Stromal cell of bone marrow (primary cell): ENCODE measurements around the gene SEC11A.
"Not testable (repeated sequence)": the region's sequence is repeated elsewhere in the genome, so short reads cannot be mapped to it uniquely, and the experiment has no call there.

ENCODE experiments used
- DNase-seq: peaks from one replicate; pipeline ENCODE4 v3.0.0-alpha.2; 2012; ENCODE audit warnings: low read depth

SEC11A gene

GRCh38 chr15:84681831-84682230 is 34.1 kb downstream of the SEC11A start:
- DNase-seq = no peak

DNA sequence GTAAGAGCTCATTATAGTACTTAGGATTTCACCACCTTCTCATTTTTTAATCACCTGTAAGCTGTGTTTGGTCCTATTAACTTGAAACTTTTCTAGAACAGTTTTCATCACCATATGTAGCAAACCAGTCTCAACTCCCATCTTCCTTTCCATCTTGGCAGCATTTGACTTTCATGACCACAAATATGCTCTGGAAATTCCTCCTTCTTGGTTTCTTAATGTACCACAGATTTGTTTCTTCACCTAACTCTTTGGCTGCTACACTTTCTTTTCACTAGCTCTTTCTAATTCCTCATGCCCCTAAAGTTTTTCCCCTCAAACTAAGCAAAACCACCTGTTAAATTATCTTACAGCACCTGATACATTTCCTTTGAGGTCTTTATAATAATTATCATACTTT is 44.7 kb downstream of the SEC11A start:
- peak; percentile 81 for DNase-seq

DNA sequence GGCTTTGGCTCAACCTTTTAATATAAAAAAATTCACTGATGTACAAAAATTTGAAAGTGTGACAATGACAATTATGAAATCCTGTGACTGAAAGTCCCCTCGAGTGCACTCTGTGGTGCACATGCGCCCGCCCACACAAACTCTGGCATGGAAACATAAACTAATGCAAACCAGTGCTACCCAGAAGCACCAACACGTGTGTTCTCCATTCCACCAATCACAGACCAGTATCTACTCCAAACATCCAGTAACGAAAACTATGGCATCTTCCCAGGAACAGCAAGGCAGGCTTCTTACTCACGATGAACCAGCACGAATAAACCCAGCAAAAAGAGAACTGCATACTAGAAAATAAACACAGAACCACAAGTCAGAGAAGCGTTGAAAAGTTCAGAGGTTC is 46.2 kb downstream of the SEC11A start:
- peak; percentile 88 for DNase-seq

GRCh38 chr15:84668221-84668982 is 47.5 kb downstream of the SEC11A start:
- no peak for DNase-seq

DNA sequence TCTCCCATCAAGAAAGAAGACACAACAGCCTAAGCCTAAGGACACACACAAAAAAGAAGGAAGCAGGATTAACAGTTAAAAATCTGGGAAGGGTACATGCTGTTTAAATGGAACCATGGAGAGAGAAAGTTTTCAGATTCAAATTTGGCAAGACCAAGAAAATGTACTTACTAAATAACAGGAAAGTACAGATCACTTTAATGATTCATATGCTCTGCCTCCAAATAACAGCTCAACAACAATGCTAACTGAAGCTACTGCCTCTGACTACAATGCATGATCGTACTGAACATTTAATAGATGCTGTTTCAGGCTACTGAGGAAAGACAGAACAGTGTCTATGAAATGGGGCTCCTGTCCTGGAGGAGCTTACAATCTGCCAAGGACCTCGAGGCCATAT is 49.6 kb downstream of the SEC11A start:
- DNase-seq = no peak

- DNase-seq = no peak
These were observed 54.9 kb downstream of the SEC11A start for GRCh38 chr15:84661001-84661400.

GRCh38 chr15:84659904-84660781 is 55.8 kb downstream of the SEC11A start:
- no peak for DNase-seq

DNA sequence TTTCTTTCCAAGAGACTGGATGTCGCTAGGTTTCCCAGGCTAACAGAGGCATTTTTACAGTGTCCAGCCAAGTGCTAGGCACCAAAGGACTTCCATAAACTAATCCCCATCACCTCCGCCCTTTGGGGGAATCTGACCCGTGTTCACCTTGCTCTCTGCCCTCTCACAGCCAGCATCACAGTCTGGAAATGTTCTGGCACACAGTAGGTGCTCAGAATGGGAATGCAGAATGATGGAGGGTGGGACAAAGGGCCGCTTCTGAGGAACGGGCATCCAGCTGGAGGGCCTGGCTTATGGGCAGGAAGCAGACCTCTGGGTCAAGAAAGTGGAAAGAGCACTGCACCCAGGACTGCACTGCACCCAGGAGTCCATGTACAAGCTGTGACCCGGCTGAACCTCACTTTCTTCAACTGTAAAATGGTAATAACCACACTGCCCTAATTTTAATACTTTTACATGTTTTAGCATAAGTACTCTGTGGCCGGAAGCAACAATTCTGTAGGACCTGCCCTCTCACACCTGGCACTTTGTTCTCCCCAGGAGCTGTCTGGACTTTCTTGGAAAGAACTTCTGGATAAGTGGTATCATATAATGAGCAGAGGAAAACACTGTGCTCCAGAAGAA is 57.0 kb downstream of the SEC11A start:
- DNase-seq = no peak

DNA sequence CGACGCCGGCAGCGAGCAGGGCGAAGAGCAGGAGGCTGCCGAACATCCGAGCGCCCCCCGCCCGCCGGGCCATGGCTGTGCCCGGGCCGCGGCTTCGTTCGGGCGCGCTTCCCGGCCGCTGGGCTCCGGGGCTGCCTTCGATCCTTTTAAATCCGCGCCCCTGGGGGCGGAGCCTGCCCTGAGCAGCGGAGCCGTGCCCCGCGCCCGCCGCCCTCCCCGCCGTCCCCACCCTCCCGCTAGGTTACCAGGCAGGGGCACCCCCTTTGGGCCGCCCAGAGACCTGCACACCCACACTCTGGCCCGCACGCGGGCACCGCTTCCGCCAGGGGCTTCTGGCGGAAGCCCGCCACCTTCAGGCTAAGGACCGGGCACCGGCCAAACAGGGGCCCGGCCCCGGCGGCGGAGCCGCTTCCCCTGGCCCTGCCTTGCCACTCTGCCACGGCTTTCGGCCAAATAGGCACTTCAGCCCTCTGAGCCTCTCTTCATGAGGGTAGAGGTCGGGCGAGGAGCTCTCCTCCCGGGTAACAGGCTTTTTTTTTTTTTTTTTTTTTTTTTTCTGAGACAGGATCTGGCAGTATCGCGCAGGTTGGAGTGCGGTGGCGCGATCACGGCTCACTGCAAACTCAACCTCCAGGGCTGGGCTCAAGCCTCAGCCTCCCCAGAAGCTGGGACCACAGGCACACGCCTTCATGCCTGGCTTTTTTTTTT is 57.7 kb downstream of the SEC11A start, which contains the start of gene NMB:
TSS of gene NMB (minus strand) at position 120 of the 708 bp plus-strand sequence. CDS start at position 73, 47 bp downstream.
- DNase-seq = peak; percentile 51

DNA sequence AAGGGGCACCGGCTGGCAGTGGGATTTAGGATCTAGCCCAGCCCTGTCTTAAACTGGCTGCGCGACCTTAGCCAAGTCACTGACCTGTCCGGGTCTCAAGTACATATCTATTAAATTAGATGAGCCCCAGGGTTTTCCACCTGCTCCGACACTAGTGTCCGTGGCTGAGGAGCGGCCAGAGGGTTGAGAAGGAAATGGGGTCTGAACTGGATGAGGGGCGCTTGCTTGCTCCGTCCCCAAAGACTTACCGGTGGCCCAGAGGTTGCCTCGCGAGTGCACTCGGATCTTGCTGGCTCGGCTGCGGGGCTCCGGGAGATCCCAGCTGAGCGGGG is 58.2 kb downstream of the SEC11A start:
- DNase-seq = no peak

GRCh38 chr15:84656972-84657371 is 59.0 kb downstream of the SEC11A start:
- DNase-seq = no peak

DNA sequence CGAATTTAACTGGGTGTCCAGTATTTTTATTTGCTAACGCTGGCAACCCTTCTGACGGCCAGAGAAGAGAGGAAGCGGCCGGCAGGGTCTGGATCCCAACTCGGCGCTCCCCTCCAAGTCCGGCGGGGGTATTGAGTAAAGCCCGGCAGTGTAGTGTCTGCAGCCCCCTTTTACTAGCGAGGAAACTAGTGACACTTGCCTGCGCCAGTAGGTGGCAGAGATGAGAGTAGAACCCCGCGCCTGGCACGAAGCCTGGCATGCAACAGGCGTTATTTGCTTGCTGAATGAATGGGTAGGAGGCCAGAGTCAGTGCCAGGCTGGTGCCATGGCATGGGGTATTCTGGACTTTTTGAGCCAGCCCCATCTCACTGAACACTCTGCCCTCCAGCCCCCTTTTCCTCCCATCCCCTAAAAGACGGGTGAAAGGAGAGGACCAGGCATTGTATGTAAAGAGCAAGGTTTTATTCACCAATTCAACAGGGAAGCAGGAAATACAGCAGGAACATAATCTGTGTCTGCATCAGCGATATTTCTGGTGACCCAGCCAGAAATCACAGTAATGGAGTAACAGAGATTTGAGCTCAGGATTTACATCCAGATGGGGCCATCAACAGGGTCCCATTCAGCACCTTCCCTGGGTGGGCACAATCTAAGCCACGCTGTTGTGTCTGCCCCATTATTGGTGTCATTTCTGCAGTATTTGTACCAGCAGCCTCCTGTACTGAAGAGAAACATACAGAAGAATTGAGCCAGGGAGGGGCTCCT is 61.1 kb downstream of the SEC11A start:
- peak; percentile 75 for DNase-seq

DNA sequence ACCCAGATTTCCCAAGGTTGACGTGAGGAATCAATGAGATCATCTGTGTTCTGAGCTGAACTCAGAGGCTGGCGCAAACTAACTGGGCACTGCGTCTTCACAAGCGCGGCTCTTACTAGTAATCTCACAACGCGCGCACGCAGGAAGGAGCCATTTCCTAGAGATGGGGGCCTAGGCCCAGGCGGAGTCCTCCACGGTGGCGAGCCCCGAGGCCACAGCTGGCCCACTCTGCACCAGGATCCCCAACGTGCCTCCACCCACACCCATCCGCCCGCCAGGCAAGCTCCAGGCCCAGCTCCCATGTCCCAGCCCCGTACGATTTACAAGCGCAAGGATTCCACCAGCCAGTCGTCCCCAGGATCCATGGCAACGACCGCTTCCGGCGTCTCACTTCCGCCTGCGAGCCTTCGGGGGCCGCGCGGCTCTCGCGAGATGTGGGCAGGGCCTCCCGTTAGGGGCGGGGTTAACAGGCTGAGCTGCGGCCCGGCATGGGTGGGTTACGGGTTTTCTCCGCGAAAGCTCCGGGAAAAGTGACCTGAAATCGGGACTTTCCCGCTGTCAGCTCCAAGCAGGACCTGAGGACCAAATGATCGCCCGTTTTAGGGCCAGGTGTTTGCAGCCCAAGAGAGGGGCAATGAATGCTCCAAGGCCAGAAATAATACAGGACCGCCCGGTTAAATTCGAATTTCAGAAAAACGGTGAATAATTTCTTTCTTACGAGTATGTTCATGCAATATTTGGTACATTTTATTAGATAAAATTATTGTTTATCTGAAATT is 61.8 kb downstream of the SEC11A start, which contains the start of gene WDR73:
TSS of gene WDR73 (minus strand) at position 374 of the 779 bp plus-strand sequence. CDS start at position 365, 9 bp downstream.
- peak; percentile 90 for DNase-seq

DNA sequence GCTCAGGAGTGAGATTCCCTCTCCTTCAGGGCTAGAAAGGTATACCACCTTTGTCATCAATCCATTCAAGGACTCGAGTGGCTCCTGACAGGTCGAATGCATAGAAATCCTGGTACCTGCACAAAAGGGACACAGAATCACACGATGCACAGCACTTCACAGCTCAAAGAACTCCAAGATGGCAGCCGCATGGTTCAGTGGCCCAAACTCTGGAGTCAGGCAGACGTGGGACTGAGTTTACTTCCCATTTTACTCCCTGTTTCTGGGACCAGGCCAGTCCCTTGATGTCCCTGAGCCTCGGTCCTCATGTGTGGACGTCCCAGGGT is 62.4 kb downstream of the SEC11A start:
- DNase-seq = no peak

DNA sequence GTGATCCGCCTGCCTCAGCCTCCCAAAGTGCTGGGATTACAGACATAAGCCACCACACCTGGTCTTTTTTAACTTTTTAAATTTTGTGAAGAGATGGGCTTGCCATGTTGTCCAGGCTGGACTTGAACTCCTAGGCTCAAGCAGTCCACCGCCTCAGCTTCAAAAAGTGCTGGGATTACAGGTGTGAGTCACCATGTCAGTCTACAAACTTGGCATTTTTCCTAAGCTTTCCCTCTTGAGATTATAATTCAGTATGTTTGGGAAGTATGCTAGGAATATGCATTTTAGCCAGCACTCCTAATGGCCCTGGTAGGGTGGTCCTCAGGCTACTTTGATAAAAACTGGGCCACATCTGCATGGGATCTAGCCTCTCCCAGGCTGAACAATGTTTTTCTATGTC is 66.2 kb downstream of the SEC11A start:
- no peak for DNase-seq

GRCh38 chr15:84648539-84648938 is 67.4 kb downstream of the SEC11A start:
- DNase-seq = no peak

DNA sequence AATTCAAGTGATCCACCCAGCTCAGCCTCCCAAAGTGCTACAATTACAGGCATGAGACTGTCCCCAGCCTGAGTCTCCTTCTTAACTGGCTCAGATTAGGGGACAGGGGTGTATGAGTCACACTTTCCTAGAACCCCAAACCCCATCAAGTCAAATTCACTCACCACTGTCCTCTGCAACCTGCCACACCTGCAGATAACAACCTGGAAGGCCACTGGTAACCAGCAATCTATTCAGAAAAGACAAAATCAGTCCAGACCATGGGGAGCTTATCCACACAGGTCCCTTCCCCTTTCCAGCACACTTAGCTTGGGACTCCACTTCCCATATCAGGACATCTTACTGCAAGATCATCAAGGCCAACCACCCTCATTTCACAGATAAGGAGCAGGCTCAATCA is 68.2 kb downstream of the SEC11A start:
- DNase-seq = no peak

GRCh38 chr15:84645997-84646396 is 69.9 kb downstream of the SEC11A start:
- no peak for DNase-seq

DNA sequence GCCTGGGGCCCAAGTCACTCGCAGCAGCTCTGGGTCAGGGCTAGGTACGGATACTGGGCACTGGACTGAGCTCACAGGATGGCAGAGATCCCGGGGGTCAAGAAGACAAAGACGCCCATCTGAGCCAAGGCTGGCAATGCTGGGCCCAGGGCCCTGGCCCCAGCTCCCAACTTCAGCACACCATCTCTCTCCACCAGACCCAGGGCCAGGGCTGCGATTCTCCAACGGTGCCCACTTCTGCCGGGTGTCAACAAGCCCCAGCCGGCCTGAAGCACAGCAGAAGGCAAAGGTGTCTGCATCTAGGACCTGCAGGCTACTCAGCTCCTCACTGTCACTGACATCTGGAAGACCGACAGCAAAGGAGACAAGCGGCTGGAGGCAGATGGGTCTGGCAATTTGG is 70.4 kb downstream of the SEC11A start:
- DNase-seq = no peak

- DNase-seq = no peak
These were observed 72.1 kb downstream of the SEC11A start for GRCh38 chr15:84643838-84644237.

DNA sequence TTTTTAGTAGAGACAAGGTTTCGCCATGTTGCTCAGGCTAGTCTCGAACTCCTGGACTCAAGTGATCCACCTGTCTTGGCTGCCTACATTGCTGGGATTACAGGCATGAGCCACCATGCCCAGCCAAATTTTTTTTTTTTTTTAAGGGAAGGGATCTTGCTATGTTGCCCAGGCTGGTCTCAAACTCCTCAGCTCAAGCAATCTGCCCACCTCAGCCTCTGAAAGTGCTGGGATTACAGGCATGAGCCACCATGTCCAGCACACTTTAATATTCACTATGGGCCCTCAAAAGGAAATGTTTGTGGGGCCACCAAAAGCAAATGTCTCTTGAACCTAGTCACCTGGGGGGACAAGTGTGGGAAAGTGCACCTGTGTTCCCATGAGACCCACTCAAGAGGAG is 73.3 kb downstream of the SEC11A start:
- not testable (repeated sequence) for DNase-seq
